IMR-90 (cell line): ENCODE data around the gene SMARCC2. TPM values are rescaled to one million over a fixed set of nuclear protein-coding genes. Genes with fewer than 3 reads are reported as not detected.

Experiments used
- ATAC-seq: fragments of 200-7000 bp; cut with Tn5 transposase; 2 replicates; pipeline ENCODE4 v1.9.1; 2020; ENCODE audit warnings: low read depth, mild to moderate bottlenecking, moderate library complexity
- BruUV-seq: library from RNA; stranded (reverse); fragments of 400-500 nt; replicated peaks from 2 replicates; lab custom pipeline; 2021; lab: Mats Ljungman, UMichigan
- CTCF ChIA-PET: fragments of 300-600 bp; formaldehyde crosslinking; extraction: SDS; loops from one replicate; lab custom pipeline; 2021; ENCODE audit warnings: antibody characterized with exemption; lab: Yijun Ruan, JAX
- POLR2A ChIA-PET: fragments of 300-600 bp; sonication (Branson Sonifier 250); formaldehyde crosslinking; loops from one replicate; lab custom pipeline; 2022; ENCODE audit warnings: antibody characterized with exemption; ENCODE audit not compliant: unreplicated experiment; lab: Charles Lee
- DNase-seq: peaks from one replicate; pipeline ENCODE4 v3.0.0; 2013
- H2AFZ ChIP-seq: replicated peaks from 2 replicates; pipeline ENCODE3; 2013; ENCODE audit warnings: low read length, mild to moderate bottlenecking; ENCODE audit not compliant: poor library complexity
- H2AK5ac ChIP-seq: 2 replicates; pipeline ENCODE4 v1.6.1; 2013; ENCODE audit warnings: low read depth, low read length, inconsistent platforms
- H2AK9ac ChIP-seq: replicated peaks from 2 replicates; pipeline ENCODE3; 2013; ENCODE audit warnings: mild to moderate bottlenecking, low read depth, low read length, moderate library complexity; ENCODE audit not compliant: poor library complexity
- H2BK120ac ChIP-seq: 2 replicates; pipeline ENCODE4 v1.6.1; 2013; ENCODE audit warnings: low read depth, low read length, inconsistent platforms
- H2BK15ac ChIP-seq: 3 replicates; pipeline ENCODE4 v1.6.1; 2013; ENCODE audit warnings: low read depth, low read length, inconsistent platforms
- H2BK20ac ChIP-seq: 2 replicates; pipeline ENCODE4 v1.6.1; 2013; ENCODE audit warnings: low read depth, mild to moderate bottlenecking, inconsistent platforms, low read length, moderate library complexity
- H2BK5ac ChIP-seq: 2 replicates; pipeline ENCODE4 v1.6.1; 2013; ENCODE audit warnings: mild to moderate bottlenecking, low read depth, low read length, inconsistent platforms; ENCODE audit not compliant: poor library complexity, severe bottlenecking
- H3K14ac ChIP-seq: replicated peaks from 2 replicates; pipeline ENCODE4 v1.6.1; 2013; ENCODE audit warnings: low read depth, low read length, inconsistent platforms
- H3K18ac ChIP-seq: 2 replicates; pipeline ENCODE4 v1.6.1; 2013; ENCODE audit warnings: low read depth, low read length, control low read depth
- H3K23ac ChIP-seq: 2 replicates; pipeline ENCODE4 v1.6.1; 2013; ENCODE audit warnings: low read depth, low read length, inconsistent platforms
- H3K27ac ChIP-seq: 2 replicates; pipeline ENCODE4 v1.5.1; 2013; ENCODE audit warnings: mild to moderate bottlenecking, control low read depth, low read length; ENCODE audit not compliant: insufficient read depth
- H3K27me3 ChIP-seq: 2 replicates; pipeline ENCODE4 v1.6.1; 2013; ENCODE audit warnings: low read length; ENCODE audit not compliant: control insufficient read depth, insufficient read depth
- H3K36me3 ChIP-seq: 2 replicates; pipeline ENCODE4 v1.6.1; 2013; ENCODE audit warnings: low read length, mixed read lengths; ENCODE audit not compliant: control insufficient read depth, insufficient read depth
- H3K4ac ChIP-seq: 2 replicates; pipeline ENCODE4 v1.6.1; 2013; ENCODE audit warnings: low read depth, low read length, inconsistent platforms
- H3K4me1 ChIP-seq: 2 replicates; pipeline ENCODE4 v1.6.1; 2013; ENCODE audit warnings: low read length, mixed read lengths; ENCODE audit not compliant: control insufficient read depth, insufficient read depth
- H3K4me2 ChIP-seq: 2 replicates; pipeline ENCODE4 v1.6.1; 2013; ENCODE audit warnings: low read depth, mild to moderate bottlenecking, control low read depth, low read length, moderate library complexity
- H3K4me3 ChIP-seq: 2 replicates; pipeline ENCODE4 v1.5.1; 2013; ENCODE audit warnings: low read depth, mild to moderate bottlenecking, control low read depth, low read length, moderate library complexity; ENCODE audit not compliant: insufficient read depth
- H3K56ac ChIP-seq: 2 replicates; pipeline ENCODE4 v1.6.1; 2013; ENCODE audit warnings: low read length, inconsistent platforms; ENCODE audit not compliant: insufficient read depth; ENCODE audit errors: extremely low read depth
- H3K79me1 ChIP-seq, 2 experiments: 2 replicates each; pipeline ENCODE4 v1.6.1; 2013; ENCODE audit warnings: low read length in 2 of 2, inconsistent platforms in 1 of 2, low read depth in 1 of 2
- H3K9ac ChIP-seq: 2 replicates; pipeline ENCODE4 v1.6.1; 2013; ENCODE audit warnings: low read depth, low read length, control low read depth
- H3K9me1 ChIP-seq: 2 replicates; pipeline ENCODE4 v1.6.1; 2013; ENCODE audit warnings: low read length, inconsistent platforms; ENCODE audit not compliant: insufficient read depth
- H3K9me3 ChIP-seq: 2 replicates; pipeline ENCODE4 v1.6.1; 2013; ENCODE audit warnings: low read length; ENCODE audit not compliant: control insufficient read depth, insufficient read depth
- H4K20me1 ChIP-seq: 2 replicates; pipeline ENCODE4 v1.6.1; 2013; ENCODE audit warnings: low read length, inconsistent platforms; ENCODE audit not compliant: insufficient read depth
- H4K5ac ChIP-seq: 2 replicates; pipeline ENCODE4 v1.6.1; 2013; ENCODE audit warnings: mild to moderate bottlenecking, low read depth, low read length, control low read depth
- H4K8ac ChIP-seq, 2 experiments: 2 replicates each; pipeline ENCODE4 v1.6.1; 2013; ENCODE audit warnings: low read depth in 2 of 2, low read length in 2 of 2, control low read depth in 1 of 2, inconsistent platforms in 1 of 2
- H4K91ac ChIP-seq: 2 replicates; pipeline ENCODE4 v1.6.1; 2013; ENCODE audit warnings: low read depth, low read length, inconsistent platforms; ENCODE audit not compliant: insufficient read depth
- BHLHE40 ChIP-seq: fragments of 150-350 bp; IDR thresholded peaks from 2 replicates; pipeline ENCODE4 v1.6.1; 2016; ENCODE audit warnings: mild to moderate bottlenecking, low read depth, low read length
- WGBS, 2 experiments: methylation state at CpG; one replicate each; pipeline versions ENCODE4 v1.1.5 to v1.1.7; 2013; ENCODE audit warnings: missing lambda C conversion rate in 2 of 2; ENCODE audit not compliant: insufficient read length in 1 of 2; ENCODE audit errors: extremely low coverage in 2 of 2; 5-methylcytosine and 5-hydroxymethylcytosine counted together
- dilution Hi-C: fragments of 300-500 bp; cut with HindIII; formaldehyde crosslinking; loops from one replicate; pipeline ENCODE4 v1.14.3; 2018; ENCODE audit warnings: low sequenced_read_pairs; ENCODE audit not compliant: unreplicated experiment
- in situ Hi-C: fragments of 300-500 bp; cut with MboI; formaldehyde crosslinking; loops from 3 replicates; pipeline ENCODE4 v1.14.3; 2019; ENCODE audit warnings: low sequenced_read_pairs, inconsistent platforms, mixed read lengths
- intact Hi-C: fragments of 100-400 bp; cut with micrococcal nuclease; formaldehyde crosslinking; loops from 2 replicates; pipeline ENCODE4 v1.10.0; 2022
- polyA plus RNA-seq, 3 experiments: library from polyadenylated mRNA; depleted of rRNA; stranded (reverse); fragments of >200 nt; gene quantifications; 2 replicates each; pipeline ENCODE4 v1.2.3, GENCODE V29; 2012; ENCODE audit warnings: low replicate concordance in 1 of 3
- total RNA-seq: library from RNA; depleted of rRNA; stranded (reverse); fragments of >200 nt; gene quantifications from 2 replicates; pipeline ENCODE4 v1.2.3, GENCODE V29; 2012
- TF ChIP-seq, protein P1 (sequence below): fragments of 150-350 bp; IDR thresholded peaks from 2 replicates; pipeline ENCODE4 v1.6.1; 2017; ENCODE audit warnings: mild to moderate bottlenecking, antibody characterized with exemption, low read length, low read depth

SMARCC2 gene
- total and polyA plus RNA-seq, 2 of the 4 experiments (the other 2 are of a cell fraction), result 42.3 to 43.8 TPM

GRCh38 chr12:56129942-56130495, 59.3 kb downstream of the SMARCC2 start:
- H4K5ac ChIP-seq, result no peak overlapping the region
- peak overlapping the region; percentile 52 for H2AFZ ChIP-seq
- intact Hi-C loops, result no loop called here
- peak overlapping the region; percentile 81 for H4K91ac ChIP-seq
- CTCF ChIA-PET, result no interaction called here
- POLR2A ChIA-PET, result no interaction called here
- no peak overlapping the region for H2BK20ac ChIP-seq
- H3K4me3 ChIP-seq, result no peak overlapping the region
- peak overlapping the region; percentile 95 for H2AK9ac ChIP-seq
- DNase-seq (no peak), ATAC-seq (no peak)
- BruUV-seq, result TSS peak; percentile 4
- H3K36me3 ChIP-seq, result peaks cover 36% of the 10 kb centered on the region
- H3K4ac ChIP-seq, result peak overlapping the region; percentile 81; the same call in 1 of the 2 replicates
- peak overlapping the region in 1 of 2 experiments; percentile 73; a peak in 1 of 4 replicates for H4K8ac ChIP-seq
- H3K27ac ChIP-seq, result no peak overlapping the region
- TF ChIP-seq, protein P1, sequence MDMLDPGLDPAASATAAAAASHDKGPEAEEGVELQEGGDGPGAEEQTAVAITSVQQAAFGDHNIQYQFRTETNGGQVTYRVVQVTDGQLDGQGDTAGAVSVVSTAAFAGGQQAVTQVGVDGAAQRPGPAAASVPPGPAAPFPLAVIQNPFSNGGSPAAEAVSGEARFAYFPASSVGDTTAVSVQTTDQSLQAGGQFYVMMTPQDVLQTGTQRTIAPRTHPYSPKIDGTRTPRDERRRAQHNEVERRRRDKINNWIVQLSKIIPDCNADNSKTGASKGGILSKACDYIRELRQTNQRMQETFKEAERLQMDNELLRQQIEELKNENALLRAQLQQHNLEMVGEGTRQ, result no peak
- no peak for TF ChIP-seq BHLHE40
- H3K79me1 ChIP-seq, result peaks cover 44 to 76% of the 10 kb centered on the region in 2 experiments
- H3K9ac ChIP-seq, result no peak overlapping the region
- H3K14ac ChIP-seq, result peak overlapping the region; percentile 83; the same call in 1 of the 2 replicates
- H2BK120ac ChIP-seq, result no peak overlapping the region
- peak overlapping the region; percentile 66; the same call in 1 of the 2 replicates for H2AK5ac ChIP-seq
- H3K56ac ChIP-seq, result peak overlapping the region; percentile 42; the same call in 1 of the 2 replicates
- in situ Hi-C loops, result loop anchor here (5.0 kb wide), 1 partner anchor 57 kb away; the partner anchor contains the start of gene SMARCC2
- dilution Hi-C loops, result no loop called here
- peaks cover 6% of the 10 kb centered on the region; the same call in 1 of the 2 replicates for H3K4me1 ChIP-seq
- H2BK15ac ChIP-seq, result no peak overlapping the region
- H3K27me3 ChIP-seq, result no peaks in the 10 kb centered on the region
- H3K4me2 ChIP-seq, result peak overlapping the region; percentile 92
- no peaks in the 10 kb centered on the region for H3K9me3 ChIP-seq
- no peak overlapping the region for H2BK5ac ChIP-seq
- no peaks in the 10 kb centered on the region for H4K20me1 ChIP-seq
- peak overlapping the region; percentile 80; the same call in 1 of the 2 replicates for H3K23ac ChIP-seq
- H3K18ac ChIP-seq, result no peak overlapping the region
- WGBS, 2 experiments, result 82% methylated on average over 6 of the region's 22 CpGs; no CpG with 5 or more reads in 1 of the 2 experiments
- no peaks in the 10 kb centered on the region for H3K9me1 ChIP-seq
